GM23338 (cell line): ENCODE results near the gene ANKRD30B. TPM values are rescaled to one million over a fixed set of nuclear protein-coding genes. Genes with fewer than 3 reads are reported as not detected.

Experiments
- ATAC-seq: fragments of 200-7000 bp; cut with Tn5 transposase; 3 replicates; pipeline ENCODE4 v1.9.1; 2020
- DNase-seq: peaks from one replicate; pipeline ENCODE4 v3.0.0-alpha.2; 2015; ENCODE audit warnings: low spot score
- H2AFZ ChIP-seq: fragments of 200-600 bp; sonication (generic); 2 replicates; pipeline ENCODE4 v1.8.0; 2016; ENCODE audit warnings: antibody characterized with exemption, mild to moderate bottlenecking, moderate library complexity
- H3F3A ChIP-seq: fragments of 200-600 bp; sonication (generic); replicated peaks from 2 replicates; pipeline ENCODE4 v1.8.0; 2017; ENCODE audit warnings: antibody characterized with exemption, mixed run types, low read depth
- H3K27ac ChIP-seq: fragments of 200-600 bp; sonication (generic); 2 replicates; pipeline ENCODE4 v1.6.1; 2016; ENCODE audit warnings: low read depth
- H3K27me3 ChIP-seq: fragments of 200-600 bp; sonication (generic); 2 replicates; pipeline ENCODE4 v1.8.0; 2016; ENCODE audit warnings: mild to moderate bottlenecking, mixed run types, moderate library complexity; ENCODE audit not compliant: insufficient read depth
- H3K36me3 ChIP-seq: fragments of 200-600 bp; sonication (generic); 2 replicates; pipeline ENCODE4 v1.8.0; 2016; ENCODE audit warnings: mild to moderate bottlenecking; ENCODE audit not compliant: insufficient read depth
- H3K4me1 ChIP-seq: fragments of 200-600 bp; sonication (generic); 2 replicates; pipeline ENCODE4 v1.8.0; 2016; ENCODE audit warnings: mild to moderate bottlenecking, moderate library complexity; ENCODE audit not compliant: insufficient read depth
- H3K4me2 ChIP-seq: fragments of 200-600 bp; sonication (generic); 2 replicates; pipeline ENCODE4 v1.7.1; 2017; ENCODE audit warnings: mixed run types
- H3K4me3 ChIP-seq: fragments of 200-600 bp; sonication (generic); 2 replicates; pipeline ENCODE4 v1.6.1; 2016; ENCODE audit warnings: mixed run types
- H3K79me2 ChIP-seq: fragments of 200-600 bp; sonication (generic); replicated peaks from 2 replicates; pipeline ENCODE4 v1.8.0; 2017; ENCODE audit warnings: mild to moderate bottlenecking; ENCODE audit not compliant: insufficient read depth
- H3K9me2 ChIP-seq: fragments of 200-600 bp; sonication (generic); 2 replicates; pipeline ENCODE4 v1.8.0; 2017; ENCODE audit not compliant: insufficient read depth
- H4K20me1 ChIP-seq: fragments of 200-600 bp; sonication (generic); replicated peaks from 2 replicates; pipeline ENCODE4 v1.8.0; 2017; ENCODE audit warnings: mild to moderate bottlenecking; ENCODE audit not compliant: insufficient read depth
- H3K27ac Mint-ChIP-seq: 2 replicates; pipeline ENCODE4 v1.8.0; 2020; ENCODE audit warnings: inconsistent platforms, mild to moderate bottlenecking, moderate library complexity, mixed read lengths
- H3K27me3 Mint-ChIP-seq: 3 replicates; pipeline ENCODE4 v1.8.0; 2022; ENCODE audit warnings: low read depth, mild to moderate bottlenecking, moderate library complexity, mixed read lengths, inconsistent platforms; ENCODE audit not compliant: insufficient read depth, poor library complexity
- H3K36me3 Mint-ChIP-seq: 3 replicates; pipeline ENCODE4 v1.8.0; 2021; ENCODE audit warnings: low read depth, mild to moderate bottlenecking, inconsistent platforms, moderate library complexity, mixed read lengths
- H3K4me1 Mint-ChIP-seq: 3 replicates; pipeline ENCODE4 v1.8.0; 2020; ENCODE audit warnings: mild to moderate bottlenecking, inconsistent platforms, mixed read lengths
- H3K4me3 Mint-ChIP-seq: 3 replicates; pipeline ENCODE4 v1.8.0; 2021; ENCODE audit warnings: moderate library complexity, mild to moderate bottlenecking, inconsistent platforms, mixed read lengths
- H3K9me3 Mint-ChIP-seq: 3 replicates; pipeline ENCODE4 v1.8.0; 2020; ENCODE audit warnings: moderate library complexity, mild to moderate bottlenecking, inconsistent platforms, mixed read lengths
- CTCF ChIP-seq, 2 experiments: fragments of 200-600 bp in 1 of 2; sonication (generic) in 1 of 2; conservative IDR thresholded peaks; 2 replicates each; pipeline versions ENCODE4 v1.5.1 to v1.6.1; 2016 to 2017; ENCODE audit warnings: antibody characterized with exemption in 2 of 2, low read depth in 2 of 2, mild to moderate bottlenecking in 2 of 2, moderate library complexity in 1 of 2
- EZH2 ChIP-seq: fragments of 200-600 bp; sonication (generic); IDR thresholded peaks from one replicate; pipeline ENCODE4 v1.8.0; 2017; ENCODE audit warnings: antibody characterized with exemption, mild to moderate bottlenecking, low read depth; ENCODE audit not compliant: unreplicated experiment
- EZH2phosphoT487 ChIP-seq: fragments of 200-600 bp; sonication (generic); IDR thresholded peaks from one replicate; pipeline ENCODE4 v1.8.1; 2018; ENCODE audit warnings: antibody characterized with exemption; ENCODE audit not compliant: unreplicated experiment
- JUNB ChIP-seq: IDR thresholded peaks from one replicate; pipeline ENCODE4 v1.6.1; 2016; ENCODE audit warnings: antibody characterized with exemption; ENCODE audit not compliant: unreplicated experiment
- POLR2AphosphoS5 ChIP-seq: IDR thresholded peaks from 2 replicates; pipeline ENCODE4 v1.6.1; 2016; ENCODE audit warnings: antibody characterized with exemption, low read depth
- REST ChIP-seq: IDR thresholded peaks from one replicate; pipeline ENCODE4 v1.6.1; 2018; ENCODE audit warnings: antibody characterized with exemption; ENCODE audit not compliant: unreplicated experiment
- ZNF462 ChIP-seq: fragments of 250-450 bp; sonication (Bioruptor Pico); IDR thresholded peaks from 2 replicates; pipeline ENCODE4 v1.5.0; 2020; ENCODE audit warnings: mild to moderate bottlenecking, moderate library complexity
- polyA plus RNA-seq: library from polyadenylated mRNA; unstranded; fragments of >200 nt; fragmentation: Nextera tagmentation; extraction: Ambion mirVana; gene quantifications from 2 replicates; pipeline ENCODE4 v1.2.1, GENCODE V29; 2016
- total RNA-seq: library from RNA; depleted of rRNA; stranded (reverse); fragments of >200 nt; shearing (Covaris generic); gene quantifications from 2 replicates; pipeline ENCODE4 v1.2.3, GENCODE V29; 2014

The ANKRD30B gene
- total and polyA plus RNA-seq, 2 experiments from 2014 or later = not detected

DNA sequence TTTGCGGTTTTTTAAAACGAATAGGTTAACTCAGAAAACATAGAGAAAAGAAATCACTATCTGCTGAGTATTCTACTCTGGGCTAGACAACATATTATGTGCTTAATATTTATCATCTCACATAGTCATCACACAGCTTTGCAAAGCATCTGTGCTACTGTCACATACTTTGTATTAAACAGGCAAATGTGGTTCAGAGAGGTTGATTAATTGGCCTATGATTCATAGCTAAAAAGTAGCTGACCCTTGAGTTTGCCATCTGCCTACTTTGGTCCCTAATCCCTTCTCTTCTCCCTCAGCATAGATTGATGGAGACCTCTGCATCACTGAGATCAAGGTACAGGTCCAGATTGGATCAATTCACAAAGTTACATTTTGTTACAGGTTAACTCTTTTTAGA, 21.4 kb downstream of the ANKRD30B start:
- H3K4me2 ChIP-seq = no peak overlapping the region
- Mint-ChIP-seq H3K4me1 (no peaks in the 10 kb centered on the region), H3K36me3 (peaks cover 3% of the 10 kb centered on the region; the same call in 1 of the 3 replicates), H3K4me3 (no peak overlapping the region), H3K27ac (no peak overlapping the region), H3K27me3 (peaks cover 1% of the 10 kb centered on the region), H3K9me3 (peaks cover 60% of the 10 kb centered on the region)
- no peaks in the 10 kb centered on the region for H3K9me2 ChIP-seq
- no peak overlapping the region for H2AFZ ChIP-seq
- no peaks in the 10 kb centered on the region for H3K79me2 ChIP-seq
- H3K27ac ChIP-seq = no peak overlapping the region
- no peak for TF ChIP-seq POLR2AphosphoS5
- no peak for TF ChIP-seq EZH2
- no peaks in the 10 kb centered on the region for H4K20me1 ChIP-seq
- DNase-seq (no peak), ATAC-seq (no peak)
- H3K4me3 ChIP-seq = no peak overlapping the region
- no peaks in the 10 kb centered on the region for H3K36me3 ChIP-seq
- no peaks in the 10 kb centered on the region for H3K4me1 ChIP-seq
- no peaks in the 10 kb centered on the region for H3K27me3 ChIP-seq
- no peaks in the 10 kb centered on the region for H3F3A ChIP-seq

DNA sequence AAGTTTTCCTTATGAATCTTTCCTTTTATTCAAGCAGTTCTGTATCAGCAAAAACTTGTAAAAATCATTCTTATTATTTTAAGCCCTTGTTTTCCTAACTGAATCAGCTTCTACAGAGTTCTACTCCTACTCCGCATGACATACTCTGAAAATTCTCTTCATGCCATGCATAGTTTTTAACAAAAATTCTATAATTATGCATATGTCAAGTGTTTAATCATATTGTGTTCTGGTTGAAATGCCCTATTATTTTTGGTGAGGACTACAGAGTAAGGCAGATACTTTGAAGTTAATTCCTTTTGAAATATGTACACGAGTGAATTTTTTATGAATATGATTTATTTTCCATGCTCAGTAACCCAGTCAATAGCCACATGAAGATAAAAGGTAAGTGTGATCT, 28.8 kb downstream of the ANKRD30B start:
- peaks cover 65% of the 10 kb centered on the region for H3K9me3 Mint-ChIP-seq
- TF ChIP-seq EZH2 (no peak), EZH2phosphoT487 (no peak), REST (no peak), ZNF462 (CRISPR knock-in tag) (no peak), JUNB (no peak), CTCF (conservative IDR thresholded peaks at IDR 0.05; ENCODE audit: low read depth in 2 of 2) (no peak)
- no peak overlapping the region for H3K4me3 Mint-ChIP-seq
- no peaks in the 10 kb centered on the region; the same call in 2 of the 3 replicates for H3K36me3 Mint-ChIP-seq
- no peak overlapping the region for H2AFZ ChIP-seq
- no peaks in the 10 kb centered on the region; the same call in 1 of the 2 replicates for H3K36me3 ChIP-seq
- H3K79me2 ChIP-seq = no peaks in the 10 kb centered on the region
- H3K4me2 ChIP-seq = no peak overlapping the region
- H3K4me1 ChIP-seq = no peaks in the 10 kb centered on the region
- H3K27ac Mint-ChIP-seq = no peak overlapping the region
- H3K27ac ChIP-seq = no peak overlapping the region
- no peak for ATAC-seq
- peaks cover 1% of the 10 kb centered on the region for H3K27me3 Mint-ChIP-seq
- no peaks in the 10 kb centered on the region for H4K20me1 ChIP-seq
- H3K27me3 ChIP-seq = no peaks in the 10 kb centered on the region
- no peaks in the 10 kb centered on the region for H3K9me2 ChIP-seq
- H3F3A ChIP-seq = no peaks in the 10 kb centered on the region
- no peaks in the 10 kb centered on the region for H3K4me1 Mint-ChIP-seq
- no peak overlapping the region for H3K4me3 ChIP-seq
- no peak for DNase-seq
